ENCODE measurements around the gene MPHOSPH10.

GRCh38 chr2:71157124-71157793 lies 26.8 kb downstream of the MPHOSPH10 start:
- peak; percentile 87 for TF ChIP-seq CTCF (IDR thresholded peaks at IDR 0.05)
- no peak for TF ChIP-seq SIN3A (IDR thresholded peaks at IDR 0.05; ENCODE audit: borderline replicate concordance, insufficient read depth, low read depth, low read length)
